K562 (cell line): Measurements from ENCODE around the gene SCAMP5. TPM values are rescaled to one million over a fixed set of nuclear protein-coding genes. Genes with fewer than 3 reads are reported as not detected.

ENCODE experiments used
- ARID4B ChIP-seq: sonication (generic); formaldehyde crosslinking; IDR thresholded peaks from 2 replicates; pipeline ENCODE4 v1.8.0; 2022; ENCODE audit warnings: mild to moderate bottlenecking, missing genetic modification reagents
- CC2D1A ChIP-seq: fragments of 450-650 bp; IDR thresholded peaks from 2 replicates; pipeline ENCODE4 v1.6.1; 2017; ENCODE audit warnings: mild to moderate bottlenecking
- DLX4 ChIP-seq: fragments of 250-450 bp; sonication (Bioruptor Pico); IDR thresholded peaks from 2 replicates; pipeline ENCODE4 v1.6.1; 2021; ENCODE audit warnings: mild to moderate bottlenecking
- DNMT1 ChIP-seq: fragments of 450-650 bp; IDR thresholded peaks from 2 replicates; pipeline ENCODE4 v1.6.1; 2016; ENCODE audit warnings: antibody characterized with exemption, mild to moderate bottlenecking
- E2F5 ChIP-seq: sonication (generic); formaldehyde crosslinking; IDR thresholded peaks from 2 replicates; pipeline ENCODE4 v1.8.0; 2022; ENCODE audit warnings: mild to moderate bottlenecking, missing genetic modification reagents
- ELF4 ChIP-seq: fragments of 450-650 bp; formaldehyde crosslinking; IDR thresholded peaks from 2 replicates; pipeline ENCODE4 v1.4.0; 2022; ENCODE audit warnings: missing genetic modification characterization
- FOXJ3 ChIP-seq: sonication (generic); formaldehyde crosslinking; IDR thresholded peaks from 2 replicates; pipeline ENCODE4 v1.4.0; 2020; ENCODE audit warnings: mild to moderate bottlenecking, missing genetic modification reagents
- HOMEZ ChIP-seq: fragments of 250-450 bp; sonication (Bioruptor Pico); IDR thresholded peaks from 2 replicates; pipeline ENCODE4 v1.4.0; 2020; ENCODE audit warnings: mild to moderate bottlenecking, moderate library complexity
- JUND ChIP-seq, 2 experiments: IDR thresholded peaks; 2 replicates in 1 of 2; 3 replicates in 1 of 2; pipeline ENCODE4 v1.6.1; 2011; ENCODE audit warnings: borderline replicate concordance in 2 of 2, low read depth in 2 of 2, low read length in 2 of 2, improper control_type of control experiment in 1 of 2, missing biosample characterization in 1 of 2, missing genetic modification characterization in 1 of 2, missing genetic modification reagents in 1 of 2
- MTA2 ChIP-seq: fragments of 450-650 bp; IDR thresholded peaks from 2 replicates; pipeline ENCODE4 v1.6.1; 2016; ENCODE audit warnings: low read depth
- POLR2G ChIP-seq: fragments of 200-400 bp; formaldehyde crosslinking; IDR thresholded peaks from 2 replicates; pipeline ENCODE4 v1.6.1; 2017; ENCODE audit warnings: low read depth, mild to moderate bottlenecking, antibody characterized with exemption, low read length, moderate library complexity
- RBBP5 ChIP-seq: fragments of 200-600 bp; sonication (generic); IDR thresholded peaks from 2 replicates; pipeline ENCODE4 v1.6.1; 2012; ENCODE audit warnings: borderline replicate concordance, mild to moderate bottlenecking, low read length, control low read depth, inconsistent platforms; ENCODE audit not compliant: insufficient read depth, poor library complexity, severe bottlenecking
- RHOXF2B ChIP-seq: fragments of 250-450 bp; sonication (Bioruptor Pico); conservative IDR thresholded peaks from 2 replicates; pipeline ENCODE4 v1.5.1; 2021
- SAP30 ChIP-seq: fragments of 200-600 bp; sonication (generic); IDR thresholded peaks from 2 replicates; pipeline ENCODE4 v1.6.1; 2012; ENCODE audit warnings: borderline replicate concordance, low read depth, mild to moderate bottlenecking, moderate library complexity, low read length, control low read depth, inconsistent platforms; ENCODE audit not compliant: insufficient read depth, poor library complexity, severe bottlenecking
- THAP12 ChIP-seq: fragments of 250-450 bp; sonication (Bioruptor Pico); IDR thresholded peaks from 2 replicates; pipeline ENCODE4 v1.9.0; 2021; ENCODE audit warnings: mild to moderate bottlenecking, inconsistent platforms
- TRIM28 ChIP-seq: fragments of 450-650 bp; IDR thresholded peaks from 2 replicates; pipeline ENCODE4 v1.6.1; 2017
- ZNF121 ChIP-seq: sonication (generic); formaldehyde crosslinking; conservative IDR thresholded peaks from 2 replicates; pipeline ENCODE4 v1.8.0; 2022; ENCODE audit warnings: missing genetic modification reagents
- polyA plus RNA-seq, 8 experiments: library from polyadenylated mRNA; depleted of rRNA in 4 of 8; stranded (reverse) in 5 of 8; unstranded in 3 of 8; fragments of >200 nt; fragmentation: Nextera tagmentation in 2 of 8; fragmentation: Illumina TruSeq in 1 of 8; extraction: Ambion mirVana in 2 of 8; extraction: Trizol in 1 of 8; gene quantifications; 2 replicates each; pipeline versions ENCODE4 v1.2.1 to v1.2.3, GENCODE V29; 2011 to 2014; ENCODE audit warnings: inconsistent platforms in 1 of 8, missing spikeins in 1 of 8
- total RNA-seq, 7 experiments: library from RNA; depleted of rRNA in 6 of 7; stranded (reverse); fragments of >200 nt in 6 of 7; fragmentation: Illumina TruSeq in 2 of 7; extraction: Trizol in 2 of 7; gene quantifications; 2 replicates each; pipeline versions ENCODE4 v1.2.1 to v1.2.3, GENCODE V29; 2011 to 2021; ENCODE audit warnings: low replicate concordance in 1 of 7

SCAMP5 gene
- total and polyA plus RNA-seq, 9 of the 15 experiments (the other 6 are each of a cell fraction or from before 2014, with no cell fraction given): 0.09 to 0.29 (median 0.19) TPM; not detected in 5

- TF ChIP-seq ARID4B (CRISPR knock-in tag): peak; percentile 45; the same call in 1 of the 2 replicates
- TF ChIP-seq E2F5 (CRISPR knock-in tag): no peak
- TF ChIP-seq RBBP5: peak; percentile 93
- TF ChIP-seq DNMT1: no peak
- no peak for TF ChIP-seq ELF4 (CRISPR knock-in tag)
- TF ChIP-seq RHOXF2B (CRISPR knock-in tag): peak; percentile 70; the same call in 1 of the 2 replicates
- TF ChIP-seq TRIM28: no peak
- no peak for TF ChIP-seq ZNF121 (CRISPR knock-in tag)
- TF ChIP-seq POLR2G: peak; percentile 100
- TF ChIP-seq THAP12 (CRISPR knock-in tag): peak; percentile 90
- no peak for TF ChIP-seq FOXJ3 (CRISPR knock-in tag)
- peak; percentile 67 for TF ChIP-seq SAP30
- peak; percentile 63 for TF ChIP-seq JUND (IDR thresholded peaks at IDR 0.05; ENCODE audit: borderline replicate concordance, low read depth, low read length)
- TF ChIP-seq JUND (tag; IDR thresholded peaks at IDR 0.05; ENCODE audit: borderline replicate concordance, low read depth, low read length): no peak; the same call in 2 of the 3 replicates
- TF ChIP-seq CC2D1A: 0 out of 2 replicates have a peak, but pooled peaks have one; percentile 48
- no peak for TF ChIP-seq DLX4 (CRISPR knock-in tag)
- TF ChIP-seq HOMEZ: no peak
- peak; percentile 9; the same call in 1 of the 2 replicates for TF ChIP-seq MTA2
Measured at GRCh38 chr15:75023181-75023871, 28.0 kb downstream of the SCAMP5 start, which contains the start of gene PPCDC (continued).
